Measurements from ENCODE around the gene TRDMT1. TPM values are rescaled to one million over a fixed set of nuclear protein-coding genes. Genes with fewer than 3 reads are reported as not detected.

The TRDMT1 gene
- total RNA-seq, 1 experiment from 2014 or later: 20.2 TPM

GRCh38 chr10:17196573-17196972 is 4.9 kb downstream of the TRDMT1 start:
- H3K4me1 Mint-ChIP-seq: peaks cover 43 to 51% of the 10 kb centered on the region in 2 experiments
- DNase-seq: no peak
- no peak overlapping the region for H3K4ac ChIP-seq (ENCODE audit: low read depth, low read length)
- H3K27me3 Mint-ChIP-seq (ENCODE audit: low read depth): no peaks in the 10 kb centered on the region
- peak overlapping the region; percentile 8 to 39 (median 33); a peak in 1 of 7 replicates for H3K27ac Mint-ChIP-seq
- no peak overlapping the region for H2AK5ac ChIP-seq (ENCODE audit: insufficient read length, low read length)
- no peak overlapping the region for H4K5ac ChIP-seq (ENCODE audit: insufficient read length, low read depth, low read length)
- H3K27me3 ChIP-seq (ENCODE audit: insufficient read depth, low read length): no peaks in the 10 kb centered on the region
- no peak overlapping the region for H2BK20ac ChIP-seq (ENCODE audit: low read depth, low read length, poor library complexity, severe bottlenecking)
- H3K14ac ChIP-seq (ENCODE audit: insufficient read depth, low read length): no peak overlapping the region
- H3K9me3 ChIP-seq (ENCODE audit: control insufficient read depth, low read depth, low read length): no peaks in the 10 kb centered on the region
- H3K4me1 ChIP-seq (ENCODE audit: insufficient read depth, low read length): no peaks in the 10 kb centered on the region; the same call in 1 of the 2 replicates
- H2BK5ac ChIP-seq (ENCODE audit: insufficient read length, low read length): no peak overlapping the region
- peaks cover 2% of the 10 kb centered on the region for H3K79me1 ChIP-seq (ENCODE audit: insufficient read depth, low read depth, low read length, poor library complexity, severe bottlenecking)
- H3K23ac ChIP-seq (ENCODE audit: insufficient read length, low read depth, low read length): no peak overlapping the region
- no peak overlapping the region for H3K56ac ChIP-seq (ENCODE audit: insufficient read length, low read depth, low read length)
- H3K9ac ChIP-seq (ENCODE audit: extremely low read depth, insufficient read length, low read length): no peak overlapping the region
- peaks cover 2 to 7% of the 10 kb centered on the region in 2 experiments; a peak in 4 of 5 replicates for H3K9me3 Mint-ChIP-seq
- H2BK120ac ChIP-seq (ENCODE audit: low read depth, low read length, poor library complexity, severe bottlenecking): no peak overlapping the region
- H4K20me1 ChIP-seq (ENCODE audit: control insufficient read depth, insufficient read depth, insufficient read length): no peaks in the 10 kb centered on the region
- H2BK15ac ChIP-seq (ENCODE audit: low read depth, low read length): no peak overlapping the region
- no peak overlapping the region for H3K4me2 ChIP-seq (ENCODE audit: insufficient read depth, insufficient read length, low read length)
- peaks cover 10% of the 10 kb centered on the region for H3K23me2 ChIP-seq (ENCODE audit: insufficient read length, low read depth, low read length, poor library complexity, severe bottlenecking)
- no peak overlapping the region for H2BK12ac ChIP-seq (ENCODE audit: insufficient read length, low read depth, low read length)
- no peak overlapping the region for H4K91ac ChIP-seq (ENCODE audit: insufficient read length, low read depth, low read length)
- H3T11ph ChIP-seq (ENCODE audit: low read length): no peak overlapping the region
- H3K4me3 Mint-ChIP-seq: no peak overlapping the region
- H3K79me2 ChIP-seq (ENCODE audit: insufficient read depth, low read length): no peaks in the 10 kb centered on the region
- H3K18ac ChIP-seq (ENCODE audit: insufficient read length, low read depth, low read length): no peak overlapping the region
- no peak for TF ChIP-seq CTCF (conservative IDR thresholded peaks at IDR 0.05)
- H3K36me3 Mint-ChIP-seq (ENCODE audit: insufficient read depth in 1 of 3, low read depth in 3 of 3): peaks cover 0 to 6% (median 0%) of the 10 kb centered on the region in 3 experiments; a peak in 3 of 7 replicates
- no peak overlapping the region for H4K8ac ChIP-seq (replicated peaks; ENCODE audit: insufficient read length, low read depth, low read length)
- H2AFZ ChIP-seq (ENCODE audit: low read length): no peak overlapping the region
- WGBS (ENCODE audit: extremely low coverage, insufficient read length, low lambda C conversion rate): no CpG with 5 or more reads among the region's 3 CpGs
- H3K27ac ChIP-seq (ENCODE audit: insufficient read length, low read depth, low read length): no peak overlapping the region

Data from H9 (cell line).